AG09319 (cell line): ENCODE measurements around the gene NLRP3.

Experiments used
- DNase-seq: peaks from one replicate; pipeline ENCODE4 v3.0.0-alpha.2; 2010; ENCODE audit warnings: low read depth; ENCODE audit errors: extremely low read depth
- CTCF ChIP-seq: IDR thresholded peaks from 2 replicates; pipeline ENCODE4 v1.5.1; 2011; ENCODE audit warnings: low read depth, mild to moderate bottlenecking, inconsistent platforms, low read length, moderate library complexity

The NLRP3 gene

DNA sequence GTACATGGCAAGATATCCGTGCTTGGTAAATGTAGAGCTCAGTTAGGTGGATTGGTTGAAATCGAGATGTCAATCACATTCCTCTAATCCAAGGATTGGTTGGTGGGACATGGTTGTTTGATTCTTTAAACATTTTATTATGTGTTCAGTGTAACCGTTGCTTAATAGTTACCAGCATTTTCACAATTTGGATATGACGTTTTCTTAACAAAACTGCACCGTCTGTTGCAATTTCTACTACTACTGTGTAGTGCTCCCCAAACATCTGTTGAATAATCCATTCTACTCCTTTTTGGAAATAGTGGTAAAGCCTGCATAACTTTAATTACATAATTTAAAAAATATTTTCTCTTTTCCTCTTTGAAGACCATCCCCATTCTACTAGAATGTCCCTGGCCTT lies 25.6 kb downstream of the NLRP3 start:
- no peak for DNase-seq
- TF ChIP-seq CTCF: no peak

- TF ChIP-seq CTCF: no peak
- DNase-seq: no peak
Observed at GRCh38 chr1:247442164-247442563, 26.2 kb downstream of the NLRP3 start.

DNA sequence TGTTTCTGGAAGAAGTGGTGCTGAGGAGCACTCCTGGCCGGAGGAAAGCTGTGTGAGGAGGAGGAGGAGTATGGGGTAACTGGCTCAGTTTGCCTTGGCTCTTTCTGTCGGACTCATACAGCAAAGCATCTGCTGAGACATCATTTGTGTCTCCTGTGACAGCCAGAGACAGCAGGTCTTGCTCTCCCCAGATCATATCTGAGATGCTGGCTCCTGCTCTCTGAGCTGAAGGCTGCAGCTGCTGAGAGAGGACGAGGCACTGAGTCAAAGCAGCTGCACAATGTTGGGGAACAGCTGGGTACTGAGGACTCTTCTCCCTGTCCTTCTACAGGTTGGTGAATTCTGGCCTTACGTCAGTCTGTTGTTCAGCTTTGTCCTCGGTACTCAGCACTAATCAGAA lies 27.7 kb downstream of the NLRP3 start:
- no peak for DNase-seq
- no peak for TF ChIP-seq CTCF

DNA sequence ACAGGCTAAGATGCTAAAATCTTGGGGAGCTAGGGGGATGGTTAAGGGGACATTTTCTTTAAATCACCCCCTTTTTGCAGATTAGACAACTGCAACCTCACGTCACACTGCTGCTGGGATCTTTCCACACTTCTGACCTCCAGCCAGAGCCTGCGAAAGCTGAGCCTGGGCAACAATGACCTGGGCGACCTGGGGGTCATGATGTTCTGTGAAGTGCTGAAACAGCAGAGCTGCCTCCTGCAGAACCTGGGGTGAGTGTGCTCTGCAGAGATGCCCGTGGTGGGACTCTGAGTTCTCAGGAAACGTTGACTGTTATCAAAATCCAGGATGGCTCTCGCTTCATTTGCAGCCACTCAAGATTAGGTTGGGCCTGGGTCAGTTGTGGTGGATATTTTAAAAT lies 28.6 kb downstream of the NLRP3 start:
- DNase-seq: no peak
- TF ChIP-seq CTCF: no peak

GRCh38 chr1:247445526-247446356 lies 29.8 kb downstream of the NLRP3 start:
- no peak for DNase-seq
- TF ChIP-seq CTCF: no peak

- TF ChIP-seq CTCF: no peak
- no peak for DNase-seq
Observed at GRCh38 chr1:247447162-247447909, 31.4 kb downstream of the NLRP3 start.

DNA sequence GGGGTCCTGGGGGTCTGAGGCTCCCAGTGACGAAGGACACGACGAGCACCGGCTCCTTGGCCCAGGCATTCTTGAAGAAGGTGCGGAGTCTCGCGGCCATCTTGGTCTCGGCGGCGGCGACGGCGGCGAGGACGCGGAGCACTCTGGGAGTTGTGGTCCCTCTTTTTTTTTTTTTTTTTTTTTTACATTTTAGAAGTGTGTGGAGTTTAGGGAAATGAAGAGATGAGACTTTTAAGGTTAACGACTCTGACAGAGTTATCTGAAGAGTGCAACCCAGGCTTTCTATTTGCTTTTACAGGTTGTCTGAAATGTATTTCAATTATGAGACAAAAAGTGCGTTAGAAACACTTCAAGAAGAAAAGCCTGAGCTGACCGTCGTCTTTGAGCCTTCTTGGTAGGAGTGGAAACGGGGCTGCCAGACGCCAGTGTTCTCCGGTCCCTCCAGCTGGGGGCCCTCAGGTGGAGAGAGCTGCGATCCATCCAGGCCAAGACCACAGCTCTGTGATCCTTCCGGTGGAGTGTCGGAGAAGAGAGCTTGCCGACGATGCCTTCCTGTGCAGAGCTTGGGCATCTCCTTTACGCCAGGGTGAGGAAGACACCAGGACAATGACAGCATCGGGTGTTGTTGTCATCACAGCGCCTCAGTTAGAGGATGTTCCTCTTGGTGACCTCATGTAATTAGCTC lies 32.3 kb downstream of the NLRP3 start:
- TF ChIP-seq CTCF: no peak
- DNase-seq: peak; percentile 5
